Type B pancreatic cell (in vitro differentiated cells): Measurements from ENCODE around the gene GPC6. TPM values are rescaled to one million over a fixed set of nuclear protein-coding genes. Genes with fewer than 3 reads are reported as not detected.

Experiments
- DNase-seq: peaks from one replicate; pipeline ENCODE4 v3.0.0; 2021; ENCODE audit warnings: mixed read lengths; ENCODE audit not compliant: unreplicated experiment; ENCODE audit errors: extremely low spot score
- H3K27ac Mint-ChIP-seq: 2 replicates; pipeline ENCODE4 v1.8.0; 2021; ENCODE audit warnings: mild to moderate bottlenecking, mixed read lengths
- H3K27me3 Mint-ChIP-seq: 2 replicates; pipeline ENCODE4 v1.8.0; 2021; ENCODE audit warnings: mixed read lengths
- H3K36me3 Mint-ChIP-seq: 2 replicates; pipeline ENCODE4 v1.8.0; 2021; ENCODE audit warnings: mixed read lengths
- H3K4me1 Mint-ChIP-seq: one replicate; pipeline ENCODE4 v1.8.0; 2021; ENCODE audit warnings: mixed read lengths; ENCODE audit not compliant: unreplicated experiment
- H3K4me3 Mint-ChIP-seq: 2 replicates; pipeline ENCODE4 v1.8.0; 2021; ENCODE audit warnings: mild to moderate bottlenecking, mixed read lengths
- H3K9me3 Mint-ChIP-seq: 2 replicates; pipeline ENCODE4 v1.8.0; 2021; ENCODE audit warnings: mixed read lengths
- total RNA-seq: library from RNA; stranded (reverse); gene quantifications from 2 replicates; pipeline ENCODE4 v1.2.1, GENCODE V29; 2021; ENCODE audit warnings: low replicate concordance
- TF ChIP-seq, protein P1 (sequence below): fragments of 200-600 bp; sonication (generic); conservative IDR thresholded peaks from 2 replicates; pipeline ENCODE4 v1.5.0; 2021; ENCODE audit warnings: antibody characterized with exemption, mild to moderate bottlenecking

Gene GPC6
- total RNA-seq, 1 donor from 2014 or later, result 30.5 TPM

DNA sequence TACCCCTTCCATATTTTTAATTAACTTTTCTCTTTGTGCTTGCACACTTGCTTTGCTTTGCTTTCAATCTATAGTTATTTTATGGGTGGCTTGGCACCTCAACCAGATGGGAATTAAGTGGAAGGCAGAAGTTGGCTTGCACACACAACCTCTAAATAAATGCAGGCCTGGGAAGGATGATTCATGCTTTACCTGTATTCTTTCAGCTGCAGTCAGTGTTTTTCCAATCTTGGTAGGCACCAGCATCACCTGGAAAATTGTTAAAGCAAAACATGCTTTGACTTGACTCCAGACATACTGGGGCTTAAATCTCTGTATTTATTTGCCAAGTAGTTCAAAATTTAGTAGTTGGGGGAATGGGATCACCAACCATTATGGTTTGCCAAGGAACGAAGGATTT is 543.0 kb downstream of the GPC6 start:
- TF ChIP-seq, protein P1, sequence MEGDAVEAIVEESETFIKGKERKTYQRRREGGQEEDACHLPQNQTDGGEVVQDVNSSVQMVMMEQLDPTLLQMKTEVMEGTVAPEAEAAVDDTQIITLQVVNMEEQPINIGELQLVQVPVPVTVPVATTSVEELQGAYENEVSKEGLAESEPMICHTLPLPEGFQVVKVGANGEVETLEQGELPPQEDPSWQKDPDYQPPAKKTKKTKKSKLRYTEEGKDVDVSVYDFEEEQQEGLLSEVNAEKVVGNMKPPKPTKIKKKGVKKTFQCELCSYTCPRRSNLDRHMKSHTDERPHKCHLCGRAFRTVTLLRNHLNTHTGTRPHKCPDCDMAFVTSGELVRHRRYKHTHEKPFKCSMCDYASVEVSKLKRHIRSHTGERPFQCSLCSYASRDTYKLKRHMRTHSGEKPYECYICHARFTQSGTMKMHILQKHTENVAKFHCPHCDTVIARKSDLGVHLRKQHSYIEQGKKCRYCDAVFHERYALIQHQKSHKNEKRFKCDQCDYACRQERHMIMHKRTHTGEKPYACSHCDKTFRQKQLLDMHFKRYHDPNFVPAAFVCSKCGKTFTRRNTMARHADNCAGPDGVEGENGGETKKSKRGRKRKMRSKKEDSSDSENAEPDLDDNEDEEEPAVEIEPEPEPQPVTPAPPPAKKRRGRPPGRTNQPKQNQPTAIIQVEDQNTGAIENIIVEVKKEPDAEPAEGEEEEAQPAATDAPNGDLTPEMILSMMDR, result no peak
- H3K9me3 Mint-ChIP-seq, result no peaks in the 10 kb centered on the region
- no peak overlapping the region for H3K27ac Mint-ChIP-seq
- H3K36me3 Mint-ChIP-seq, result no peaks in the 10 kb centered on the region
- H3K27me3 Mint-ChIP-seq, result no peaks in the 10 kb centered on the region
- H3K4me1 Mint-ChIP-seq, result peaks cover 36% of the 10 kb centered on the region
- H3K4me3 Mint-ChIP-seq, result no peak overlapping the region
- no peak for DNase-seq

DNA sequence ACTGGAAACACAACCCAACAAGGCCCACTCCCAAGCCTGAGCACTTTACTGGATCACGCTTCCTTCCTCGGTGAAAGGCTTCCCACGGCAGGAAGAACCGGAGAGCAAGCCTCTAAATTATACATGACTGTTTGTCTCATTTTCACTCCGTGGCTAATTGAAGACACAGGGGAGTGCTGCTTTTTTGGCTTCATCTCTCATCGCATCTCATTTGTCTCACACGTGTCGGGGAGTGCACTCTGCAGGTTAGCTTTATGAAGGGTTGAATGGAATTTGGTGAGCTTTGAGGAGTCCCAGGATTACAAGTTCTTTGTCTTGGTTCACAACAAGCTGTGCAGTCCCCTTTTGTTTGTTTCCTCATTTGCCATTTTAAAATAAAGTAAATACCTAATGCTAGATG is 544.6 kb downstream of the GPC6 start:
- no peak overlapping the region for H3K27ac Mint-ChIP-seq
- no peaks in the 10 kb centered on the region for H3K9me3 Mint-ChIP-seq
- H3K4me1 Mint-ChIP-seq, result peaks cover 31% of the 10 kb centered on the region
- no peak overlapping the region for H3K4me3 Mint-ChIP-seq
- H3K27me3 Mint-ChIP-seq, result no peaks in the 10 kb centered on the region
- H3K36me3 Mint-ChIP-seq, result no peaks in the 10 kb centered on the region
- no peak for DNase-seq
- TF ChIP-seq, protein P1, result no peak

DNA sequence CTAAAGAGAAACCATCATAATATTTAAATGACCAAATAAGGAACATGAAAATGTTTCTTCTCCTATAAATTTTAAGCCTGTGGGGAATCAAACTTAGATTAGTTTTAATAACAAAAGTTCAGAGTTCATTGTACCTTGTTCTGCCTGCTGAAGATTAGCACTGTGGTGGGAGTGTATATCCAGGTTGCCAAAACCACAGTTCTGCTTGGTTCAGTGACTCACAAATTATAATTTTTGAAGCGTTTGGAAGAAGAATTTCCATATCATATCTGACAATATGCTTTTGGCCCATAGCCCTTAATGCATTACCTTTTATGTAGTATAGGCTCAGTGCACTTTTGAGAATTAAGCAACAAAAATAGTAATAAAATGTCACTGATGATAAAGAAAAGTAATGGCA is 545.2 kb downstream of the GPC6 start:
- Mint-ChIP-seq H3K4me3 (no peak overlapping the region), H3K27ac (no peak overlapping the region), H3K36me3 (no peaks in the 10 kb centered on the region), H3K4me1 (peaks cover 31% of the 10 kb centered on the region), H3K9me3 (no peaks in the 10 kb centered on the region), H3K27me3 (no peaks in the 10 kb centered on the region)
- no peak for DNase-seq
- TF ChIP-seq, protein P1, result no peak

DNA sequence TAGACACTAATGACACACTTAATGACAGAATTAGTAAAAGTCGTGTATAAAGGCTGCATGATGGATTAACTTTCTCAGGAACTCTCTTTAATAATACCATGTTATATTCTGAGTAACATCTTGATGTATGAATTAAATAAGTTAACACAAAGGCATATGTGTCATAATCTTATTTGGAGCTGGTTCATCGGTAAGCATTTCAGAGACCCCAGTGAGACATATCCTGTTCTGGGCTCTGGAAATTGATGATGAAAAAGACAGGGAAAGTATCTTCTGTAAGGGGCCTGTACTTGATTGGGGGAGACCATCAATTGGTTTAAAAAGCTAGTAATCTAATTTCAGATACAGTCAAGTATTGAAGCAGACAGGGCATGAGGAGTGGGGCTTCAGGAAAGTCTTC is 547.9 kb downstream of the GPC6 start:
- no peak for DNase-seq
- Mint-ChIP-seq H3K27ac (no peak overlapping the region), H3K4me1 (peaks cover 15% of the 10 kb centered on the region), H3K27me3 (no peaks in the 10 kb centered on the region), H3K36me3 (no peaks in the 10 kb centered on the region), H3K4me3 (no peak overlapping the region), H3K9me3 (no peaks in the 10 kb centered on the region)
- TF ChIP-seq, protein P1, result no peak

DNA sequence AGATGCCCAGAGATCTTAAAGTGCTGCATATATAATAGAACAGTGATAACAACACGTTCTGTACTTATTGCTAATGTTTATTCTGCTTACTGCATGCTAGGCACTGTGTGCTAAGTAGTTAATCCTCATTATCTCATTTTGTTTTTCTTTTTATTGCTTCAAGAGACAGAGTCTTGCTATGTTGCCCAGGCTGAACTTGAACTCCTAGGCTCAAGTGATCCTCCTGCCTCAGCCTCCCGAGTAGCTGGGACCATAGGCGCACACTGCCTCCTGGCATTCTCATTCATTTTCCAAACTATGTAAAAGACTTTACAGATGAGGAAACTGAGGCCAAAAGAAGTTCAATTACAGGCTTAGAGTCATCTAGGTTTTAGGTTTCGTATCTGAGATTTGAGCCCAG is 548.4 kb downstream of the GPC6 start:
- Mint-ChIP-seq H3K36me3 (no peaks in the 10 kb centered on the region), H3K4me3 (no peak overlapping the region), H3K27ac (no peak overlapping the region), H3K4me1 (peaks cover 13% of the 10 kb centered on the region), H3K27me3 (no peaks in the 10 kb centered on the region), H3K9me3 (no peaks in the 10 kb centered on the region)
- TF ChIP-seq, protein P1, result no peak
- DNase-seq, result no peak

DNA sequence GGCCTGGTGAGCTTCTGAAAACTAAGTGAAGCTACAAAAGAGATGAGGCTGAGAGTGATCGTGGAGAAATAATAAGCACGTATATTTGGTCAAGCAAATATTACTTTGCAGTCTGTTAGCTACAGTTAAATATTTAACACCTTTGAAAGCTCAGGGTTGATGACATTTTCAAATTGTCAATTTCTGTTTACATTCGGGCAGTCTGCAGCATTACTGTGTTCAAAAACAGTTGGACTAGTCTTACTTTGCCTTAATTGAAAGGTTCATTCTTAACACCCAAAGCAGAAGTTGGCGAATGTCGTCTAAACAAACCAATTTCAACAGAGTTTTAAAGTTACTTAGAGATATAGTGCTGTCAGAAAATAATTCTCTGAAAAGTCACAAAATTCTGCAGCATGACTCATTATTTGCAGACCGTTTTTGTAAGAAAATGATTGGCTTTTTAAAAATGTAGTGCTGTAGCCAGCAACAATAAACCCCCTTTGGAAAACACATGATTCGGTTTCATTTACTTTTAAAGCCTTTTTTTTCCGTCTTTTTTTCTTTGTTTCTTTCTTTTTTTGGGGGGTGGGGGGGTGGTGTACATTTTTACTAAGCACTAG is 549.0 kb downstream of the GPC6 start:
- Mint-ChIP-seq H3K4me3 (no peak overlapping the region), H3K27me3 (no peaks in the 10 kb centered on the region), H3K4me1 (peaks cover 9% of the 10 kb centered on the region), H3K27ac (no peak overlapping the region), H3K9me3 (no peaks in the 10 kb centered on the region), H3K36me3 (no peaks in the 10 kb centered on the region)
- TF ChIP-seq, protein P1, result no peak
- DNase-seq, result no peak
